Mucosa of descending colon (tissue), 3 donors: ENCODE measurements around the gene AKR1B1. TPM values are rescaled to one million over a fixed set of nuclear protein-coding genes. Genes with fewer than 3 reads are reported as not detected.

ENCODE experiments used
- ATAC-seq: fragments of 200-7000 bp; cut with Tn5 transposase; one replicate; pipeline ENCODE4 v1.9.1; 2020; ENCODE audit warnings: mild to moderate bottlenecking, moderate library complexity
- DNase-seq, 3 donors: peaks; one replicate each; pipeline ENCODE4 v3.0.0-alpha.2; 2020
- H3K36me3 ChIP-seq: fragments of 200-600 bp; one replicate; pipeline ENCODE4 v1.8.0; 2021; ENCODE audit warnings: low read depth, mild to moderate bottlenecking
- H3K4me1 ChIP-seq: fragments of 200-600 bp; one replicate; pipeline ENCODE4 v1.8.0; 2021; ENCODE audit warnings: low read depth, mild to moderate bottlenecking
- H3K4me3 ChIP-seq: fragments of 200-600 bp; one replicate; pipeline ENCODE4 v1.8.0; 2021; ENCODE audit warnings: mild to moderate bottlenecking
- H3K9me3 ChIP-seq: fragments of 200-600 bp; one replicate; pipeline ENCODE4 v1.8.0; 2021; ENCODE audit warnings: mild to moderate bottlenecking
- intact Hi-C, 2 donors: fragments of 100-400 bp; cut with DNase I in 1 of 2; cut with micrococcal nuclease in 1 of 2; formaldehyde crosslinking; loops; one replicate each; pipeline versions ENCODE4 v1.11.0 to v1.11.1; 2022; cut with DNase I, micrococcal nuclease
- total RNA-seq, 3 donors: library from RNA; stranded (reverse); fragmentation: NEBNext Ultra II Directional in 2 of 3; extraction: Animal tissue kit (Norgen Biotek cat#: 25700) in 2 of 3; gene quantifications; one replicate each; pipeline versions ENCODE4 v1.2.1 to v1.2.4, GENCODE V29; 2021 to 2023
- TF ChIP-seq, protein P1 (sequence below): fragments of 200-600 bp; IDR thresholded peaks from one replicate; pipeline ENCODE4 v1.8.0; 2022; ENCODE audit warnings: antibody characterized with exemption, mild to moderate bottlenecking
- donor health status: DM: no; HTN: no; CAD: no; lungs with moderate emphysema.
- donor health status: DM: no; HTN: no; CAD: no.
- donor health status: DM: no; HTN: yes; CAD: no.

AKR1B1 gene
- total RNA-seq, 3 donors from 2014 or later = 12.9 to 51.1 (median 29.2) TPM

DNA sequence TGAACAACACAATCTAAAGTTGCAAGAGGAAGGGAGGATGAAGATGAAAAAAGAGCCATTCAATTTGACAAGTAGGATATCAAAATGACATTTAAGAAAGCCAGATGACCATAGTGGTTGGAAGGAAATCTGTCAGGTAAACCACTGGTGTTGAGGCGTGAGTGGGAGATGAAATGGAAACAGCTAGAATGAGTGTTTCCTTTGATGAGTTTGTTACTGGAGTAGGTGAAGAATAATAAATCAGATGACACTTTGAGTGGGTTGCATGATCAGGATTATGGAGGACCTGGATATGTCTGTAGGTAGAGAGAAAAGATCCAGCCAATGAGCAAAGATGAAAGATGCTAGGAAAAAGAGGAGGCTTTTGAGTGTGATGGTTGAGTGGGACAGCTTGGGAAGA lies 33.1 kb downstream of the AKR1B1 start:
- intact Hi-C loops = no loop called here
- DNase-seq (no peak), ATAC-seq (no peak)
- Histone ChIP-seq H3K9me3 (no peaks in the 10 kb centered on the region), H3K4me3 (no peak overlapping the region), H3K36me3 (no peaks in the 10 kb centered on the region), H3K4me1 (peaks cover 3% of the 10 kb centered on the region)
- TF ChIP-seq, protein P1, sequence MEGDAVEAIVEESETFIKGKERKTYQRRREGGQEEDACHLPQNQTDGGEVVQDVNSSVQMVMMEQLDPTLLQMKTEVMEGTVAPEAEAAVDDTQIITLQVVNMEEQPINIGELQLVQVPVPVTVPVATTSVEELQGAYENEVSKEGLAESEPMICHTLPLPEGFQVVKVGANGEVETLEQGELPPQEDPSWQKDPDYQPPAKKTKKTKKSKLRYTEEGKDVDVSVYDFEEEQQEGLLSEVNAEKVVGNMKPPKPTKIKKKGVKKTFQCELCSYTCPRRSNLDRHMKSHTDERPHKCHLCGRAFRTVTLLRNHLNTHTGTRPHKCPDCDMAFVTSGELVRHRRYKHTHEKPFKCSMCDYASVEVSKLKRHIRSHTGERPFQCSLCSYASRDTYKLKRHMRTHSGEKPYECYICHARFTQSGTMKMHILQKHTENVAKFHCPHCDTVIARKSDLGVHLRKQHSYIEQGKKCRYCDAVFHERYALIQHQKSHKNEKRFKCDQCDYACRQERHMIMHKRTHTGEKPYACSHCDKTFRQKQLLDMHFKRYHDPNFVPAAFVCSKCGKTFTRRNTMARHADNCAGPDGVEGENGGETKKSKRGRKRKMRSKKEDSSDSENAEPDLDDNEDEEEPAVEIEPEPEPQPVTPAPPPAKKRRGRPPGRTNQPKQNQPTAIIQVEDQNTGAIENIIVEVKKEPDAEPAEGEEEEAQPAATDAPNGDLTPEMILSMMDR = no peak

DNA sequence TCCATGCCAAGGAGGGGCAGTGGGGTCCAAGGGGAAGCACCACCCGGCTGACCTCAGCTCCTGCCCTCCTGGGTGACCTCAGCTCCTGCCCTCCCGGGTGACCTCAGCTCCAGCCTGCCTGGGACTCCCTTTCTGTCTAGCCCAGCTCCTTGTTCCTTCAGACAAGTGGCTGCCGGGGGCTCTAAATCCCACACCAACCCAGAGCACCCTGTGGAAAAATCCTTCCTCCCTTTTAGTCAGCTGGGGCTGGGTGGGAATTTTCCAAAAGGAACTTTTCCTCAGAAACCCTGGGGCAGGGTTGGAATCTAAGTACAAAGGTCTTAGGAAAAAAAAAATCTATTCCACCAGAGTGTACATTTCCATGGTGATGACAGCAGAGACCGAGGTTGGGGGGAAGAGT lies 36.3 kb downstream of the AKR1B1 start:
- H3K4me3 ChIP-seq = no peak overlapping the region
- H3K4me1 ChIP-seq = peaks cover 14% of the 10 kb centered on the region
- TF ChIP-seq, protein P1 = no peak
- no peak for DNase-seq
- H3K9me3 ChIP-seq = no peaks in the 10 kb centered on the region
- H3K36me3 ChIP-seq = no peaks in the 10 kb centered on the region
- ATAC-seq = no peak
- intact Hi-C loops = no loop called here

GRCh38 chr7:134422008-134422407 lies 36.9 kb downstream of the AKR1B1 start:
- TF ChIP-seq, protein P1 = no peak
- Histone ChIP-seq H3K4me1 (peaks cover 14% of the 10 kb centered on the region), H3K9me3 (no peaks in the 10 kb centered on the region), H3K36me3 (no peaks in the 10 kb centered on the region), H3K4me3 (no peak overlapping the region)
- intact Hi-C loops = no loop called here
- no peak for ATAC-seq
- no peak for DNase-seq

DNA sequence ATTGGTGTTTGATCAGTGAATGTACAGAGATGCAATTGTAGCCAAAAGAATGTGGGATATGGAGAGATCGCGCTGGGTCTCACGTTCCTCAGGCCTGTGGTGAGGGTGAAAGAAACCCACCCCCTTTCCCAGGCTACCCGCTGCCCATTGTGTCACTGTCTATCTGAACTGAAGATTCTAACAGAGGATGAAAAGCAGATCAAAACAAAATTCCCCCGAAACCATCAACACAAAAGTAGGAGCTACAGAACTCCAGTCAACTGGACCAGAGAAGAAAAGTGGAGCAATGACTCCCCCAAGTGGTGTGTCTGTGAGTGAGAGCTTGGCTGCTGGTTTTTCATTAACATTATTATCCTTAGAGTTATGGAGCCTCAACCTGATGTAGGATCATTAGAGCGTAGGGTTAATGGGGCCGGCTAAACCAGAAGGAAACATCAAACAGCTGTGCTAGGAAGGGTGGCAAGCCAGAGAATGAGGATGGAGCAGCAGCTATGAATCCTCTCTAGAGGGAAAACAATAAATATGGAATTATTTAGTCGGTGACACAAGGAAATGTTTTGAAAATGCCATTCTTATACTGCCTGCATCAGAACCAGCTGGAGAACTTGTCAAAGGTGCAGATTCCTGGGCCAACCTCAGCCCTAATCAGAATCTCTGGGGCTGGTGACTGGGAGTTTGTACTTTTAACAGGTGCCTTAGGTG lies 38.3 kb downstream of the AKR1B1 start:
- no peaks in the 10 kb centered on the region for H3K36me3 ChIP-seq
- H3K9me3 ChIP-seq = no peaks in the 10 kb centered on the region
- no peak overlapping the region for H3K4me3 ChIP-seq
- ATAC-seq = peak; percentile 83
- TF ChIP-seq, protein P1 = peak; percentile 36
- H3K4me1 ChIP-seq = peaks cover 14% of the 10 kb centered on the region
- intact Hi-C loops = no loop called here
- DNase-seq = peak in 2 of 3 donors; percentile 35 to 83

DNA sequence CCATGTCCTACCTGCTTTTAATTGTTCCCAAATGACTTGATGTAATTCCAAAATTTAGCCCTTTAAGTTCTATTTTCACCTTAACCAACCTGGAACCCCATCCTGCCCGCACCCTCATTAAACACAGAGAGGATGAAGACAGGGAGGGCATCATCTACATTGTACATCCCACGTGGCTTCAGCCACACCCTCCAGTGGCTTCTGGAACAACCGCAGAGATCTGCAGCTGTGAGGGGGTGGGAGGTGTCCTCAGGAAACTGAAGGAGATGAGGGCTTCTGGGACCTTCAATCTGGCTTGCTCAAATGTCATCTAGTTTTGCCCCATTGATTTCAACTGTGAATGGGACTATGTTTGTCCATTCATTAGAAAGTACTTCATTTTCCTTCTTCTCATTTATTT lies 39.0 kb downstream of the AKR1B1 start:
- DNase-seq = no peak
- H3K4me1 ChIP-seq = peaks cover 14% of the 10 kb centered on the region
- intact Hi-C loops = no loop called here
- no peak overlapping the region for H3K4me3 ChIP-seq
- H3K9me3 ChIP-seq = no peaks in the 10 kb centered on the region
- H3K36me3 ChIP-seq = no peaks in the 10 kb centered on the region
- TF ChIP-seq, protein P1 = no peak
- no peak for ATAC-seq
